H1 (cell line): Measurements from ENCODE around the gene SNAPC1. TPM values are rescaled to one million over a fixed set of nuclear protein-coding genes. Genes with fewer than 3 reads are reported as not detected.

Source experiments
- POU5F1 ChIP-seq: IDR thresholded peaks from 2 replicates; pipeline ENCODE4 v1.6.1; 2011; ENCODE audit warnings: low read depth, mild to moderate bottlenecking, low read length, moderate library complexity
- TAF1 ChIP-seq: IDR thresholded peaks from 2 replicates; pipeline ENCODE4 v1.6.1; 2011; ENCODE audit warnings: mild to moderate bottlenecking, low read depth, low read length
- polyA plus RNA-seq, 7 experiments: library from polyadenylated mRNA; depleted of rRNA in 3 of 7; stranded (reverse) in 5 of 7; unstranded in 2 of 7; fragments of >200 nt in 5 of 7; fragments of 200-250 nt in 2 of 7; gene quantifications; 1 replicate in 5 of 7; 2 replicates in 1 of 7; 4 replicates in 1 of 7; pipeline versions ENCODE4 v1.2.1 to v1.2.3, GENCODE V29; 2011 to 2013; ENCODE audit warnings: missing spikeins in 2 of 7, mixed read lengths in 2 of 7
- total RNA-seq: library from RNA; stranded (reverse); fragmentation: NEBNext Ultra II Directional; extraction: Animal tissue kit (Norgen Biotek cat#: 25700); gene quantifications from 2 replicates; pipeline ENCODE4 v1.2.1, GENCODE V29; 2021
- TF ChIP-seq, protein P1 (sequence below): fragments of 300-600 bp; sonication (generic); IDR thresholded peaks from 2 replicates; pipeline ENCODE4 v1.7.1; 2012; ENCODE audit warnings: low read length, moderate library complexity, mild to moderate bottlenecking, inconsistent platforms; ENCODE audit not compliant: insufficient replicate concordance

The SNAPC1 gene
- total and polyA plus RNA-seq, 2 of the 8 experiments (the other 6 are each of a cell fraction or from before 2014, with no cell fraction given): 5.8 to 11.1 TPM

DNA sequence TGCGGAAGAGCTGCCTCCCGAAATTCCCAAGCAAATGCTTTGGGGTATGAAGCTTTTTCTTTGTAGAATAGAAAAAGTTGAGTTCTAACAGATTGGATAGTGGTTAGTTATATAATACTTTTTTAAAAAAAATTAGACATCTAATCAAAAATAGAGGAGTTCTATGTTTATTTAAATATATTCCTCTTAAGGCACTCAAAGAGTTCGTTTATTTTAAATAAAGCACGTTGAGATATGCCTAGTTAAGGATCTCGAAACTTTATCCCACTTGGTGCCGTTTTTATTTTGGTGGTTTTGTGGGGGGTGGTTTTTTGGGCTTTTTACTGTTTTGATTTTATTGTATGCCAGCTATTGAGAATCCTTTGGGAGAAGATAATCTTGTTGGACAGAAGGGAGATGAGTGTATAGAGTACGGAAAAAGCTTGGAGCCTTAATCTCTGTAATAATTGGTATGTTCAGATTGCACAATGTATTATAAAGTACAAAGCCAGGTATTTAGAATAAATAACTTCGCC is 10.7 kb upstream of the SNAPC1 start (continued):
- TF ChIP-seq, protein P1, sequence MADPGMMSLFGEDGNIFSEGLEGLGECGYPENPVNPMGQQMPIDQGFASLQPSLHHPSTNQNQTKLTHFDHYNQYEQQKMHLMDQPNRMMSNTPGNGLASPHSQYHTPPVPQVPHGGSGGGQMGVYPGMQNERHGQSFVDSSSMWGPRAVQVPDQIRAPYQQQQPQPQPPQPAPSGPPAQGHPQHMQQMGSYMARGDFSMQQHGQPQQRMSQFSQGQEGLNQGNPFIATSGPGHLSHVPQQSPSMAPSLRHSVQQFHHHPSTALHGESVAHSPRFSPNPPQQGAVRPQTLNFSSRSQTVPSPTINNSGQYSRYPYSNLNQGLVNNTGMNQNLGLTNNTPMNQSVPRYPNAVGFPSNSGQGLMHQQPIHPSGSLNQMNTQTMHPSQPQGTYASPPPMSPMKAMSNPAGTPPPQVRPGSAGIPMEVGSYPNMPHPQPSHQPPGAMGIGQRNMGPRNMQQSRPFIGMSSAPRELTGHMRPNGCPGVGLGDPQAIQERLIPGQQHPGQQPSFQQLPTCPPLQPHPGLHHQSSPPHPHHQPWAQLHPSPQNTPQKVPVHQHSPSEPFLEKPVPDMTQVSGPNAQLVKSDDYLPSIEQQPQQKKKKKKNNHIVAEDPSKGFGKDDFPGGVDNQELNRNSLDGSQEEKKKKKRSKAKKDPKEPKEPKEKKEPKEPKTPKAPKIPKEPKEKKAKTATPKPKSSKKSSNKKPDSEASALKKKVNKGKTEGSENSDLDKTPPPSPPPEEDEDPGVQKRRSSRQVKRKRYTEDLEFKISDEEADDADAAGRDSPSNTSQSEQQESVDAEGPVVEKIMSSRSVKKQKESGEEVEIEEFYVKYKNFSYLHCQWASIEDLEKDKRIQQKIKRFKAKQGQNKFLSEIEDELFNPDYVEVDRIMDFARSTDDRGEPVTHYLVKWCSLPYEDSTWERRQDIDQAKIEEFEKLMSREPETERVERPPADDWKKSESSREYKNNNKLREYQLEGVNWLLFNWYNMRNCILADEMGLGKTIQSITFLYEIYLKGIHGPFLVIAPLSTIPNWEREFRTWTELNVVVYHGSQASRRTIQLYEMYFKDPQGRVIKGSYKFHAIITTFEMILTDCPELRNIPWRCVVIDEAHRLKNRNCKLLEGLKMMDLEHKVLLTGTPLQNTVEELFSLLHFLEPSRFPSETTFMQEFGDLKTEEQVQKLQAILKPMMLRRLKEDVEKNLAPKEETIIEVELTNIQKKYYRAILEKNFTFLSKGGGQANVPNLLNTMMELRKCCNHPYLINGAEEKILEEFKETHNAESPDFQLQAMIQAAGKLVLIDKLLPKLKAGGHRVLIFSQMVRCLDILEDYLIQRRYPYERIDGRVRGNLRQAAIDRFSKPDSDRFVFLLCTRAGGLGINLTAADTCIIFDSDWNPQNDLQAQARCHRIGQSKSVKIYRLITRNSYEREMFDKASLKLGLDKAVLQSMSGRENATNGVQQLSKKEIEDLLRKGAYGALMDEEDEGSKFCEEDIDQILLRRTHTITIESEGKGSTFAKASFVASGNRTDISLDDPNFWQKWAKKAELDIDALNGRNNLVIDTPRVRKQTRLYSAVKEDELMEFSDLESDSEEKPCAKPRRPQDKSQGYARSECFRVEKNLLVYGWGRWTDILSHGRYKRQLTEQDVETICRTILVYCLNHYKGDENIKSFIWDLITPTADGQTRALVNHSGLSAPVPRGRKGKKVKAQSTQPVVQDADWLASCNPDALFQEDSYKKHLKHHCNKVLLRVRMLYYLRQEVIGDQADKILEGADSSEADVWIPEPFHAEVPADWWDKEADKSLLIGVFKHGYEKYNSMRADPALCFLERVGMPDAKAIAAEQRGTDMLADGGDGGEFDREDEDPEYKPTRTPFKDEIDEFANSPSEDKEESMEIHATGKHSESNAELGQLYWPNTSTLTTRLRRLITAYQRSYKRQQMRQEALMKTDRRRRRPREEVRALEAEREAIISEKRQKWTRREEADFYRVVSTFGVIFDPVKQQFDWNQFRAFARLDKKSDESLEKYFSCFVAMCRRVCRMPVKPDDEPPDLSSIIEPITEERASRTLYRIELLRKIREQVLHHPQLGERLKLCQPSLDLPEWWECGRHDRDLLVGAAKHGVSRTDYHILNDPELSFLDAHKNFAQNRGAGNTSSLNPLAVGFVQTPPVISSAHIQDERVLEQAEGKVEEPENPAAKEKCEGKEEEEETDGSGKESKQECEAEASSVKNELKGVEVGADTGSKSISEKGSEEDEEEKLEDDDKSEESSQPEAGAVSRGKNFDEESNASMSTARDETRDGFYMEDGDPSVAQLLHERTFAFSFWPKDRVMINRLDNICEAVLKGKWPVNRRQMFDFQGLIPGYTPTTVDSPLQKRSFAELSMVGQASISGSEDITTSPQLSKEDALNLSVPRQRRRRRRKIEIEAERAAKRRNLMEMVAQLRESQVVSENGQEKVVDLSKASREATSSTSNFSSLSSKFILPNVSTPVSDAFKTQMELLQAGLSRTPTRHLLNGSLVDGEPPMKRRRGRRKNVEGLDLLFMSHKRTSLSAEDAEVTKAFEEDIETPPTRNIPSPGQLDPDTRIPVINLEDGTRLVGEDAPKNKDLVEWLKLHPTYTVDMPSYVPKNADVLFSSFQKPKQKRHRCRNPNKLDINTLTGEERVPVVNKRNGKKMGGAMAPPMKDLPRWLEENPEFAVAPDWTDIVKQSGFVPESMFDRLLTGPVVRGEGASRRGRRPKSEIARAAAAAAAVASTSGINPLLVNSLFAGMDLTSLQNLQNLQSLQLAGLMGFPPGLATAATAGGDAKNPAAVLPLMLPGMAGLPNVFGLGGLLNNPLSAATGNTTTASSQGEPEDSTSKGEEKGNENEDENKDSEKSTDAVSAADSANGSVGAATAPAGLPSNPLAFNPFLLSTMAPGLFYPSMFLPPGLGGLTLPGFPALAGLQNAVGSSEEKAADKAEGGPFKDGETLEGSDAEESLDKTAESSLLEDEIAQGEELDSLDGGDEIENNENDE: no peak
- TF ChIP-seq TAF1 (no peak), POU5F1 (no peak)
